Stimulated activated CD4-positive, alpha-beta T cell treated with anti-CD3 and anti-CD28 coated beads, TNF-alpha, amount 100 ng/mL, for 24 hours (primary cell): ENCODE data around the gene MTCH2.
"Not testable (repeated sequence)": the region's sequence is repeated elsewhere in the genome, so short reads cannot be mapped to it uniquely, and the experiment has no call there.

ENCODE experiments used
- DNase-seq, 3 experiments: peaks; one replicate each; pipeline ENCODE4 v3.0.0-alpha.2; 2020; ENCODE audit warnings: low read depth in 3 of 3

The MTCH2 gene

DNA sequence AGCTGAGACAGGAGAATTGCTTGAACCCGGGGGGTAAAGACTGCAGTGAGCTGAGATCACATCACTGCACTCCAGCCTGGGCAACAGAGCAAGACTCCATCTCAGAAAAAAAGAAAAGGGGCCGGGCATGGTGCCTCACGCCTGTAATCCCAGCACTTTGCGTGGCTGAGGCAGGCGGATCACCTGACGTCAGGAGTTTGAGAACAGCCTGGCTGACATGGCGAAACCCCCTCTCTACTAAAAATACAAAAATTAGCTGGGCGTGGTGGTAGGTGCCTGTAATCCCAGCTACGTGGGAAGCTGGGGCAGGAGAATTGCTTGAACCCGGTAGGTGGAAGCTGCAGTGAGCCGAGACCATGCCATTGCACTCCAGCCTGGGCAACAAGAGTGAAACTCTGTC, 6.0 kb downstream of the MTCH2 start:
- not testable (repeated sequence) for DNase-seq

DNA sequence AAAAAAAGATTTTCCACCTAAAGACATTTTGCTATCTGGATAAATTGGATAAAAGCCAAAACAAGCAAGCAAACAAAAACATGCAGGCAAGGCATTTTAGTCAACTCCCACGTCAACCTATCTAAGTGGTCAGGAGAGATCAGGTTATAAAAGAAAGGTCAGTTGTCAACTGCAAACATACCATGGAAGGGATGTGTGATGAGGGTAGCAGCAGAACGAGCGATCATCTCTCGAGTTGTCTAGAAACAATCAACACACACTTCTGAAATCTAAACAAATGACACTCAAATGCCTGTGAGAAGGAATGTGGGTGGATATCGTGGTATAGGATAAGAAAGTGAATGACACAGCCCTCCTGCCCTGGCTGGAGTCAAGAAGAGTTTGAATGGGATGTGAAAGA, 10.9 kb downstream of the MTCH2 start:
- DNase-seq, result no peak

DNA sequence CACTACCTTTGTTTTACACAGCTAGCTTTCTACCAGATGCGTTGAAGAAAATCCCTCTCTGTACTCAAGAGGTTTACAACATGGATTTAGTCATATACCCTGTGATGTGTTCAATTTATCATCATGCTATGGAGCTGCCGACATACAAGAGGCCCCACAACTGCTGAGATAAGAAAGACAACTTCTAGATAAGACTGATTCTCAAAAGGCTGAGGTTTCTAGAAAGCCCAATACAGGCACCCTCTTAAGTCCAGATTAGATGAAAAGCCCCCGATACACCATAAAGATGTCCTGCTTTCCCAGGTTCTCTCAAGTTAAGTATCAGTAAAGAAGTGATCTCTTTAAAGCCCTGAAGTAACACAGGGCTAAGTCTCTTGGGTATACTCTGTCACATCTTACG, 14.3 kb downstream of the MTCH2 start:
- DNase-seq, result no peak

DNA sequence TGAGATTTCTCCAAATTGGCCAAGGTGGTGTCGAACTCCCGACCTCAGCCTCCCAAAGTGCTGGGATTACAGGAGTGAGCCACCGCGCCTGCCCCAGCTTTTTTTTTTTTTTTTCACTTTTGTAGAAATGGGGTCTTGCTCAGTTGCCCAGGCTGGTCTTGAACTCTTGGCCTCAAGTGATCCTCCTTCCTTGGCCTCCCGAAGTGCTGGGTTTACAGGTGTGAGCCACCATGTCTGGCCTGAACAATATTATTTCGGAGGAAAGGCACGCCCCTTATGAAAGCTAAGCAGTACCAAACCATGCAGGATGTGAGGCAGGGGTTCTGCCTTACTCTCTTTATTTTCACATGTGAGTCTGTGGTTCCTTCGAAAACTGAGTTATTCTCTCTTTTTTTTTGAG, 16.1 kb downstream of the MTCH2 start:
- DNase-seq, result no peak

DNA sequence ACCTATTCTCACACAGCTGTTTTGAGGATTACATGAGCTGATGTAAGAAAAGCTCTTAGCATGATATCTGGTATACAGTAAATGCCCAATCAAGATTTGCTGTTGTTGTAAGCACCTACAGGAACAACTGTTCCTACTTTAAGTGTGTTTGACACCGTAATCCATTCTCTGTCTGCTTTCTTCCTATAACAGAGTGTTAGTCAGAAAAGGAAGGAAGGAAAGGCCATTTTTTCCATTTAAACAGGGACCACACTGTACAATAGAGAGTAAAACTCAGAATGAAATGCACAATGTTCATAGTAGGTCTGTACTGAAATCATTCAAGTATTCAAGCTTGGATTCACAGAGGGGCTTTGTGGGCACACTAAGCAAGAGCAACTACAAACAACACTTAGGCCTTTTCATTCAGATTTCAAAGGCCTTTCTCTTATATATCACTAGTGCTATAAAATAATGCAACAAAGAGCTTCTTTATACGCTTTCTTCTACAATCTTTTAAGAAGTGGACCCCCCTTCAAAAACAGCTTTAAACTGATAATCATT, 21.5 kb downstream of the MTCH2 start:
- DNase-seq, result no peak

DNA sequence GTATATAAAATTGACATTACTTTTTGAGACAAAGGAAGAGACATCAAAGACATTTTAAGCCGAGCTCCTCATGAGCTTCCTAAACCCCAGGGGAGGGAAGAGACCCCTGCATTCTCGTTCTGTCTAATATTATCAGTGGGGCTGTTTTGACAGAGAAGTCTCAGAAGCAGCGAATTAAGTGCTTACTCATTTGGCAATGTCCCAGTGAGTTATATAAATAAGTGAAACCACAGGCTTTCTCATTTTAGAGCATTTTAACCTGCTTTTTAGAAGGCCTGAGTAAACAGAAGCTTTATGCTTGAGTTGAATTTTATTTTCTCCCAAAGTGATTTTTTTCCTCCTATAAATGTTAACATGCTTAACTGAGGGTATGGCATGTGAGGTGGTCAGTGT, 24.9 kb downstream of the MTCH2 start:
- no peak for DNase-seq

DNA sequence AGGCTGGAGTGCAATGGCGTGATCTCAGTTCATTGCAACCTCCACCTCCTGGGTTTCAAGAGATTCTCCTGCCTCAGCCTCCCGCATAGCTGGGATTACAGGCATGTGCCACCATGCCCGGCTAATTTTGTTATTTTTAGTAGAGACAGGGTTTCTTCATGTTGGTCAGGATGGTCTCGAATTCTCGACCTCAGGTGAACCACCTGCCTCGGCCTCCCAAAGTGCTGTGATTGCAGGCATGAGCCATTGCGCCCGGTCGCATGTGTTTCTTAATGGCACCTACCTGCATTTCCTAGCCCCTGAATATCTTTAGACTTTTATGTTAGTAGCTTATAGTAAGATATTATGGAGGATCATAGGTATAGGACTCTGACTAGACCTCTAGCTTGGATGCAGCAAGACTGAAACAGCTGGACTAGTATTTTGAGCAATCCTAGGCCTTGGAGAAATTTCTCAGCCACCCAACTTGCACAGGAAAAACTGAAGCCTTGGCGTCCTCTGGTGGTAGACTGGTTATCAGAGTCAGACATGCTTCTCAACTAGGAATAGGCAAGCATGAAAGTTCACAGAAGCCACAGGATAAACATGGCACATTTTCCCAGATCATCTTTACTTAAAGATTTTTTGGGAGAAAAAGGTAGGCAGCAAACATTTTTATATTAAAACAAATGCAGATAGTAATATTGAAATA, 25.5 kb downstream of the MTCH2 start:
- DNase-seq, result no peak

DNA sequence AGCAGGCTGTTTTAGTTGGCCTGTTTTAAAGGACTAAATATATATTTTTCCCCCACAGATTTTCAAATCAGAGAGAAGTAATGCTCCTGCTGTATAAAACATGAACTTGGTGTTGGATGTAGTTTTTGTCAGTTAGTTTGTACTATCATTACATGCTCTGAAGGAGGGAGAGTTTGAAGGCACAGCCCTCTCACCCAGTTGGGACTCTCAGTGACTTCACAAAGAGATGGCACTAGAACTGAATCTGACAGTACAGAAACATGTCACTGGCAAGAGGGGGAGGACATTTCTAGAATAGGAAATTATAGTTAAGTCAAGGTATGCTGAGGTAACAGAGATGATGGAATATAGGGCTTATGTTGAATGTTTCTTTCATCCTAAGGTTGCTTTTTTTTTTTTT, 27.1 kb downstream of the MTCH2 start:
- DNase-seq, result no peak

DNA sequence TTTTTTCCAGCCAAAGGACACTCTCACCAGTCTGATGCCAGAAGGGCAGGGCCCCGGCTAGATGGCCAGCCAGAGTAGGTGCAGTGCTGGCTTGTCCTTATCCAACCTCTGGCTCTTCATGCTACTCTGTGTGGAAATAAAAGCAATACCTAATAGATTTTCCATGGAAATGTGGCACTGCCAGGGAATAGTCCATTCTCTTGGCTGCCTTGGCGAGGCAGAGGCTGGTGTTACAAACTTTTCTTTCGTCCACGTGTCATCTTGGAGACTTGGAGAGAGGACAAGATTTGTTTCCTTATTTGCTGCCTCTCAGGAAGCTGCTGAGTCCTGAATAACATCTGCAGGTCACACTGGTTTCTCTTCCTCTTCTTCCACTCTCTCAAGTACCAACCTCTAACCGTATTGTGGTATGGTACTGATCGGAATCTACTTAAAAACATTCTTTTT, 31.0 kb downstream of the MTCH2 start:
- no peak for DNase-seq

DNA sequence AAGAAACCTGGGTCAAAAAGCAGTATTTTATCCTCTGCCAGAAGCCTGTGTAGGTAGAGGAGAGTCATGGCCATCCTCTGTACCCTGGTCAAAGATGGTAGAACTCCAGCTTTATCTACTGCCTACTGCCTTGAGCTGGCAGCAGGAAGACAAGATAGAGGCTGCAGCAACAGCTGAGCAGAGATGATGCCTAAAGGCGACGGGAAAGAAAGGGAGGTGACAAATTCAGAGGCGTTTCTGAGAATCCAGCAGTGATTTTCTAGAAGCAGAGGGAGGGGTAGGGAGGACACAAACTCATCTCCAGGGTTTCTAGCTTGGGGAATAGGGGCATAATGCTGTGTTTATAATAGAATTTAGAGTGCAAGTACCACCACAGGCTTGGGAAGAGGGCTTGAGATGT, 32.7 kb downstream of the MTCH2 start:
- DNase-seq, result no peak

DNA sequence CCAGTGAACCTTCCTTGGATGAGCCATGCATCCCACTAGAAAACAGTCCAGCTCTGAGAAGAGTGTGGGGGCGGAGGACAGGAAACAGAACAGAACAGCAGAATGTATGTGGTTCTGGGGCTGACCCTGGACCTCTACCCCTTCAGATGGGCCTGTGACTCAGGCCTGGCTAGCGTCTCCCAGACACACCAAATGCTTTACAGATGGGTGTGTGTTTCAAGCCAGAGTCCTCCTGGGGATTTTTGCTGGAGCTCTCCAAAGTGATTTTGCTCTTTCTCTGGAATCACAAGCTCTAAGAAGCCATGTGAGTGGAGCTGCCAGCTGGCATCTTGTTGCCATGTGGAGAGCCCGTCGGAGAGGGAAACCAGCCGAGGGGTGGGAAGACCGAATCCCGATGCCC, 35.0 kb downstream of the MTCH2 start:
- no peak for DNase-seq

DNA sequence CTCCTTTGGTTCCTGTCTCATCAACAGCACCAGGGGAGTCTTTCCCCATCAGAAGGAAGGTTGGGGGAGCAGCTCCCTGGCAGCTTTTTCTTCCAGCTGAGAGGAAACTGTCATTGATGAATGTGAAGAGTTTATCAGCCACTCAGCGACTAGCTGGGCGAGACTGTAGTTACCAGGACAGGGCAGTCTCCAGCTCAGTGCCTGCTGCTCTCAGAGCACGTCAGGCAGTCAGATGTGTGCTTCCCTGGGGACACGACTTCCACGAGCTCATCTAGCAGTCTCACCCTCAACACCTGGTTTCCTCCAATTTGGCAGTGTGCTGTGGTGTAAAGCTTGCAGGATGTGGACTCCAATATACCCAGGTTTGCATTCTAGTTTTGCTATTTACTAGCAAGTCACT, 35.6 kb downstream of the MTCH2 start:
- no peak for DNase-seq

DNA sequence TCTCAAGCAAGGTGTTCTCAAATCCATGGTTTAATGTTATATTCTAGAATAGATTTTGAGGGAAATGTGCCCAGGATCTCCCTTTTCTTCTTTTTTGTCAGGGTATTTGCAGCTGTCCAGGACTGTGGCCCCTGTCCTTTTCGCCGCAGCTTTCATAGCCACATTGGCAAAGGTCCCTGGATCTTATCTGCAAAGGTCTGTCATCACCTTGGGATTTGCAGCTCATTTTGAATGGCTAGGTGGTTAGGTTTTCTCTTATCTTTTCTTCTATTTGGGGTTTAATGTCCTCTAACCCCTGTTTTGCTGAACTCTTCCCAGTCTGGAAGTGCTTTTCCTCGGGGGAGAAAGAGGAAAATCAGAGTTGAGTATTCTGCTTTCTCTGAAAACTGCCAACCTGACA, 36.4 kb downstream of the MTCH2 start:
- DNase-seq, result no peak

DNA sequence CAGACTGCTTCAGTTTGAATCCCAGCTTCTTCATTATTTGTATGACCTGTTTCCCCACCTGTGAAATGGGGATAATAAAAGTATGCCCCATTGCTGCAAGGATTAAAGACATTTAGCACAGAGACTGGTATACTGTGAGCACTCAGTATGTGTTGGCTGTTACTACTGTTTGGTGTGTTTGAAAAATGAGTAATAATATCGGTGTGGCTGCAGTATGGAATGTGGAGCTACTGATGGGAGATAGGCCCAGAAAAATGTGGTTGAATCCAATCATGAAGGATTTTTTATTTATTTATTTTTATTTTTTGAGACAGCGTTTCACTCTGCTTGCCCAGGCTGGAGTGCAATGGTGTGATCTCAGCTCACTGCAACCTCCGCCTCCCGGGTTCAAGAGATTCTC, 39.1 kb downstream of the MTCH2 start:
- DNase-seq, result no peak

DNA sequence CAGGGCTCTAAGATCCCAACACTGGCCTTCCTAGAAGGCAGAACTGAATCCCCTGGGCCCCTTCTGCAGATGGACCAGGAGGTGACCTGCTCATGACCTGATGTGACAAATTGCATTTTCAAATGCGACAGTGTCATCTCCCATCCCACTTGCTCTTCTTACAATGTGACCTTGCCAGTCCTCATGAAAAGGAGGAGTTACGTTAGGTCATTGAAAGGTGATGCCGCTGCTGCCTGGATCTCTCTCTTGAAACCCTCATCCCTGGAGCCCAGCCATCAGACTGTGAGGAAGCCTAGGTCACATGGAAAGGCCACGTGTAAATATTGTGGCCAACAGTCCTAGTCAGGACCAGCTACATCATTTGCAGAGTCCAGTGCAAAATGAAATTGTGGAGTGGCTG, 42.5 kb downstream of the MTCH2 start:
- no peak for DNase-seq

DNA sequence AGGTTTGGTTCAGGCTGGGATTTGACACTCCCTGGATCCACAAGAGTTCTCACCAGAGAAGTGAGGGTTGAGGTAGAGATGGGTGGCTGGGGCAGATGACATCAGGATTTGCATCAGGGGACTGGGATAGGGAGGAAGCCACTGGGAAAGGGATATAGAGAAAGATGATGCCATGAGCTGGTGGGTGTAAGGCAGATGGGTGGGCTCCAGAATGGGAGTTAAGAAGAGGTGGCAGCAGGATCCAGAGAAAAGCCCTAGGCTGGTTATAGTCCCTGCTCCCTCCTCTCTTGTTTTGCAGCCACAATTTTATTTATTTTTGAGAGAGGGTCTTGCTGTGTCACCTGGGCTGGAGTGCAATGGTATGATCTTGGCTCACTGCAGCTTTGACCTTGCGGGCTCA, 46.4 kb downstream of the MTCH2 start:
- DNase-seq, result no peak

DNA sequence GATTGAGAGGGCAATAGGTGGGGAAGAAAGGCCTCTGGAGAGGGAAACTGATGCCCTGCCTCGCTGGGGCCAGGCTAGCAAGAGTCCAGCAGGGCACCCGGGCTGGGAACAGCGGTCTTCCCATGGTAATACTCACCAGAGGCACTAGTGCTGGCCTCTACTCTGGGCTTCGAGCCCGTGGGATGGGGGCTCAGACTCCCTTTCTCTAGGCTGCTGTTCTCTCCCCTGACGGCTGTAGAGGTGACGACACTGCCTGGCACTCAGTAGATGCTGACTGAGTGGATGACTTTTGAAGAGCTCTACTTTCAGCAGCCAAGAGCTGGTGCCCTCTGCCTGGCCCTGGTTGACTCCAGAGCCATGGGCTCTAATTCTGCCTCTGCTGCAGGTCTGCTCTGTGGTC, 47.3 kb downstream of the MTCH2 start:
- DNase-seq, result no peak

DNA sequence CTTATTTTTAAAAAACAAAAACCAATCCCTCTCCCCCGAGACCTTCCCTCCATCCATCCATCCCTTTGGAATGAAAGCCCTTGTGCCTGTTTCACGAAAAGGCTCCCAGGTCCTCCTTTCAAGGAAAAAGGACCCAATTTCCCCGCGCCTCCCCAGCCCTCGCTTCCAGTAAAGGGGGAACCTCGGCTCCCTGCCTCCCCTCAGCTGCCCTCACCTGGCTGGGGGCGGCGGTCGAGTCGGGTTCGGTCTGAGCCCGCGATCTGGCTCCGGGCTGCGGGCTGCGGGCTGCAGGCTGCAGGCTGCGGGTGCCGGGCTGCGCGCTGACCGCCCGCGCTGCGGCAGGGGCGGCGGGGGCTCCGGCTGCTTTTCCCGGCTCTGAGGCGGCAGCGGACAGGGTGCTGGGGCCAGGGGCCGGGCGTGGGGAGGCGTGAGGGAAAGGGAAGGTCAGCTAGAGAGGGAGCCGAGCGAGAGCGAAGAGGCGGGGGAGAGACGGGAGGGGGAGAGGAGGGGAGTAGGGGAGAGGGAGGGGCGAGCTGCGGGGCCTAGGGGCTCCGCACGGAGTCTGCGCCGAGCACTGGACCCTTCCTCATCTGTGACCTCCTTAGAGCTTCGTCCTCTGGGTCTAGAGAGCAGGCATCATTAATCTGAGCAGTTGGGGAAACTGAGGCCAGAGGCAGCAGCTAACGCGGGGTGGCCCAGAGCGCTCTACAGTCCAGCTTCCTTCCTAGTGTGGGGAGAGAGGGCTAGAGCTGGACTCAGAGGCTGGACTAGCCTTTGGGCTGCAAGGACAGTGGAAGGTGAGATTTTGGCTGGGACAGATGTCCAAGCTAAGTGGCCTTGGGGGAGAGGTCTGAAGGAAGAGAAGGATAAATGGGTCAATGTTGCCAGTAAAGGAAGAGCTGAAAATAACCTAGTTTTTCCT, 48.2 kb downstream of the MTCH2 start, which contains the start of gene C1QTNF4:
TSS of gene C1QTNF4 (minus strand) at position 478 of the 922 bp plus-strand sequence. CDS start 3,601 bp downstream, outside the sequence.
- DNase-seq, result no peak

DNA sequence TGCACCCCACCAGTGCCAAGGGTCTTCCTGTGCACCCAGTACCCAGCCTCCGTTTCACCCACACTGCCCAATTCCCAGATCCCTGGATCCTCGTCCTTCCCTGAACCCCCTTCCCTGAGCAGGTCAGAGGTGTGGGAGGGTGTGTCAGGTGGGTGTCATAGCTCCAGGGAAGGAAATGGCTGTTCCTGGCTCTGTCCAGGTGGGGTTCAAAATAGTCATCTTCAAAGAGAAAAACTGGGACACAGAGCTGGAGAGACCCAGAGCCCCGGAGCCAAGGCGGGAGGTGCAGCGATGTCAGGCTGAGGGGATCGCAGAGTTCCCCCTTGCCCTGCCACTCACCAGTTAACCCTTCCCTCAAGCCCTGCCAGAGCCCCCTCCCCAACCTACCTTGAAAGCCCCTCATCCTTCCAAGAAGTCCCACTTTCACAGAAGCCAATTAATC, 48.8 kb downstream of the MTCH2 start:
- no peak for DNase-seq

DNA sequence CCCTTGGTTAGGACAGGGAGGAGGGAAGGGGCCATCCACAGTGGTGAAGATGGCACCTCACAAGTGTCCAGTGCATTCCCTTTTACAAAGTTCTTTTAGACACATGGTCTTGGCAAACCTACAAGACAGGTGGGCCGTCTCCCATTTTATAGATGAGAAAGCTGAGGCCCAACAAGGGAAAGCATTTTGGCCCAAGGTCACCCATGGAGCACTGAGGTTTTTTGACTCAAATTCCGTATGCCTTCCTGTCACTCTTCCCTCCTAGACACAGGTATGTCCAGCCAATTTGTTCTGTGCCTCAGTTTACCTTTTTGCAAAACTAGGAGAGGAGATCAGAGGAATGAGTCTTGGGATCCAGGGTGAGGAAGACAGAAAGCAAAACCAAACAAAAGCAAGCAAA, 49.4 kb downstream of the MTCH2 start:
- DNase-seq, result no peak

DNA sequence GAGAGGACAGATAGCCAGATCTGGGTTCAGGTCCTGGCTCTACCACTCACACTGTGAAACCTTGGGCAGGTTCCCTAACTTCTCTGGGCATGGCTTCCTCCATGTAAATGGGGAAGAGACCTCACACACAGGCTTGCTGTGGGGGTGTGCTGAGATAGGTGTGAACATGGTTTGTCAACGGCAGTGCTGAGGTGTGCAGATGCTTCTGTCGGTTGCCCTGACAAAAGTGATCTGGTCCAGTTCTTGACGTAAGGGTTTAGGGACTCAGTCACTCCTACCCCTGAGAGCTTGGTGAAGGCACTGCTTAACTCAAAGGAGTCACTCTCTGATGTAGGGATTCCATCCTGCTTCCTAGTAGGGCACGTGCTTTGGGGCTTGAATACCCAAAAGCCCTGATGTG, 50.1 kb downstream of the MTCH2 start:
- DNase-seq, result no peak

DNA sequence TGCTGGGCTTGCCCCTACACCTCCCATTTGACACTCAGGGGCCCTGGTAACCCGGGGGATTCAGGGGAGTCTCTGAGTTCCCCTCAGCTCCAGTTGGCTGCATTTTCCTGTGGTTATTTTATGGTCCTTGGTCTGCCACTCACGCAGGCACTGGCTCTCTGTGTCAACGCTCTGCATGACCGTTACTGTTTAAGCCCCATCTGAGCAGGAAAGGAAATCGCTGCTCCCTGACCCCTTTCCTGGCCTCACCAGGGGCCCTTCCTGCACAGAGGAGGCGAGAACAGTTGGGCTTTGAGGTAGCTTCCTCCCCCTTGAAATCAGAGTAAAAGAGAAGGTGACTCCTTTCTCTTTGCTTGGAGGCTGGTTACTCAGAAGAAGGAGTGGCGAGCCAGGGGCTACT, 50.6 kb downstream of the MTCH2 start:
- DNase-seq, result no peak
